ENCODE results near the gene GORASP2. TPM values are rescaled to one million over a fixed set of nuclear protein-coding genes. Genes with fewer than 3 reads are reported as not detected.

GORASP2 gene
- total and polyA plus RNA-seq, 2 of the 8 experiments (the other 6 are each of a cell fraction or from before 2014, with no cell fraction given), result 86.8 to 214 TPM

GRCh38 chr2:171004833-171005232 lies 75.8 kb downstream of the GORASP2 start:
- 94% methylated on average over 2 of the region's 2 CpGs; no CpG with 5 or more reads in 1 of the 2 experiments for WGBS, 2 experiments (ENCODE audit: extremely low coverage in 1 of 2, insufficient coverage in 1 of 2, insufficient read length in 1 of 2, insufficient replicate concordance in 2 of 2, low coverage in 1 of 2, low lambda C conversion rate in 2 of 2, missing lambda C conversion rate in 1 of 2)
- Histone ChIP-seq H3K9ac (replicated peaks in 1 of 4; ENCODE audit: extremely low read depth in 1 of 4, low read depth in 3 of 4, low read length in 3 of 4) (no peak overlapping the region), H4K8ac (ENCODE audit: extremely low read depth, insufficient read depth, low read length) (no peak overlapping the region), H4K91ac (replicated peaks; ENCODE audit: insufficient read length, low read length) (no peak overlapping the region), H3K79me1 (ENCODE audit: low read depth, low read length) (no peaks in the 10 kb centered on the region), H3K27me3 (replicated peaks in 1 of 4; ENCODE audit: control insufficient read depth in 3 of 4, extremely low read depth in 1 of 4, insufficient read depth in 3 of 4, low read length in 3 of 4) (no peaks in the 10 kb centered on the region), H3K4me2 (ENCODE audit: insufficient read depth in 1 of 2, low read depth in 2 of 2, low read length in 2 of 2) (no peak overlapping the region), H2BK15ac (ENCODE audit: low read length) (no peak overlapping the region), H3K4ac (replicated peaks; ENCODE audit: insufficient read length, low read depth, low read length) (no peak overlapping the region), H2BK120ac (replicated peaks; ENCODE audit: low read depth, low read length) (no peak overlapping the region), H3K23me2 (ENCODE audit: low read depth, low read length) (no peaks in the 10 kb centered on the region; the same call in 1 of the 2 replicates), H3K79me2 (ENCODE audit: control insufficient read depth in 1 of 2, insufficient read depth in 2 of 2, low read length in 2 of 2) (no peaks in the 10 kb centered on the region; a peak in 1 of 4 replicates), H4K5ac (ENCODE audit: insufficient read length, low read depth, low read length) (no peak overlapping the region), H3K23ac (ENCODE audit: insufficient read length) (no peak overlapping the region), H3K56ac (replicated peaks; ENCODE audit: insufficient read length, low read depth, low read length) (no peak overlapping the region), H3K36me3 (ENCODE audit: control insufficient read depth in 2 of 4, insufficient read depth in 4 of 4, low read length in 3 of 4) (peaks cover 6 to 39% (median 21%) of the 10 kb centered on the region in 4 experiments), H3K4me1 (replicated peaks in 1 of 4; ENCODE audit: control insufficient read depth in 3 of 4, insufficient read depth in 4 of 4, low read length in 3 of 4) (no peaks in the 10 kb centered on the region), H3K4me3 (ENCODE audit: extremely low read depth in 1 of 4, insufficient read depth in 2 of 4, low read depth in 3 of 4, low read length in 4 of 4) (no peak overlapping the region), H2AK5ac (ENCODE audit: low read depth, low read length) (no peak overlapping the region), H3K18ac (ENCODE audit: extremely low read depth, low read length) (no peak overlapping the region), H4K20me1 (replicated peaks in 1 of 2; ENCODE audit: control insufficient read depth in 1 of 2, insufficient read depth in 2 of 2, low read length in 2 of 2) (no peaks in the 10 kb centered on the region), H3K14ac (ENCODE audit: insufficient read length) (no peak overlapping the region), H2BK5ac (ENCODE audit: low read depth, low read length) (no peak overlapping the region), H2AFZ (ENCODE audit: low read length) (no peak overlapping the region), H2BK20ac (ENCODE audit: low read length) (no peak overlapping the region), H3K9me3 (ENCODE audit: insufficient read depth in 2 of 2, low read depth in 1 of 2, low read length in 1 of 2) (no peaks in the 10 kb centered on the region), H3K27ac (ENCODE audit: low read depth, low read length) (no peak overlapping the region), H2BK12ac (ENCODE audit: low read depth, low read length) (no peak overlapping the region)
- ChIA-PET CTCF (ENCODE audit: partially characterized antibody) (no interaction called here), POLR2A (ENCODE audit: partially characterized antibody) (interaction anchor here (0.6 kb wide), 1 partner anchor 609 kb away, joined by 4 read pairs; no protein-coding TSS in a partner anchor)
- DNase-seq (ENCODE audit: low read depth in 1 of 2, low spot score in 2 of 2) (no peak), FAIRE-seq (no peak)
- TF ChIP-seq JUN (IDR thresholded peaks at IDR 0.05; ENCODE audit: low read depth, low read length) (no peak), SP1 (IDR thresholded peaks at IDR 0.05; ENCODE audit: low read depth, low read length) (no peak), SP2 (IDR thresholded peaks at IDR 0.05; ENCODE audit: low read length) (no peak), RXRA (IDR thresholded peaks at IDR 0.05; ENCODE audit: insufficient read depth, low read depth, low read length) (no peak), NRF1 (IDR thresholded peaks at IDR 0.05; ENCODE audit: low read depth, low read length) (no peak), TBP (IDR thresholded peaks at IDR 0.05; ENCODE audit: low read depth, low read length) (no peak), CBX5 (IDR thresholded peaks at IDR 0.05; ENCODE audit: low read depth, low read length) (no peak), KDM1A (IDR thresholded peaks at IDR 0.05; ENCODE audit: borderline replicate concordance, low read length) (no peak), CREB1 (IDR thresholded peaks at IDR 0.05) (no peak), BRCA1 (IDR thresholded peaks at IDR 0.05; ENCODE audit: low read depth, low read length) (no peak), SIN3A (conservative IDR thresholded peaks at IDR 0.05 in 1 of 2, IDR thresholded peaks at IDR 0.05 in 1 of 2; ENCODE audit: low read depth in 1 of 2, low read length in 2 of 2) (no peak), SIX5 (IDR thresholded peaks at IDR 0.05; ENCODE audit: low read depth, low read length) (no peak), BCL11A (IDR thresholded peaks at IDR 0.05; ENCODE audit: low read depth in 2 of 2, low read length in 2 of 2) (no peak), MAX (IDR thresholded peaks at IDR 0.05) (no peak)
- TF ChIP-seq, protein P1, sequence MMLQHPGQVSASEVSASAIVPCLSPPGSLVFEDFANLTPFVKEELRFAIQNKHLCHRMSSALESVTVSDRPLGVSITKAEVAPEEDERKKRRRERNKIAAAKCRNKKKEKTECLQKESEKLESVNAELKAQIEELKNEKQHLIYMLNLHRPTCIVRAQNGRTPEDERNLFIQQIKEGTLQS (IDR thresholded peaks at IDR 0.05; ENCODE audit: insufficient read depth, low read depth, low read length), result no peak

Measured in H1 (cell line).